Stimulated activated CD4-positive, alpha-beta T cell treated with anti-CD3 and anti-CD28 coated beads, TNF-alpha, amount 100 ng/mL, for 4 hours (primary cell): ENCODE data around the gene P4HA3.

ENCODE experiments used
- DNase-seq, 3 experiments: peaks; one replicate each; pipeline ENCODE4 v3.0.0-alpha.2; 2020; ENCODE audit warnings: low read depth in 3 of 3

Gene P4HA3

GRCh38 chr11:74318241-74318932 lies 6.9 kb upstream of the P4HA3 start:
- DNase-seq = no peak

GRCh38 chr11:74316772-74317505 lies 5.5 kb upstream of the P4HA3 start:
- no peak for DNase-seq

- DNase-seq = no peak
These were observed 886 bp upstream of the P4HA3 start for GRCh38 chr11:74312326-74312725.

- DNase-seq = no peak
These were observed 583 bp downstream of the P4HA3 start for GRCh38 chr11:74310857-74311256.

- DNase-seq = no peak
These were observed 4.0 kb downstream of the P4HA3 start for GRCh38 chr11:74307434-74307833.

GRCh38 chr11:74306435-74307175 lies 4.8 kb downstream of the P4HA3 start:
- DNase-seq = no peak

- no peak for DNase-seq
These were observed 12.4 kb downstream of the P4HA3 start for GRCh38 chr11:74299015-74299414.

- no peak for DNase-seq
These were observed 14.0 kb downstream of the P4HA3 start for GRCh38 chr11:74297484-74297883.

GRCh38 chr11:74288911-74289310 lies 22.5 kb downstream of the P4HA3 start:
- no peak for DNase-seq

- DNase-seq = no peak
These were observed 23.3 kb downstream of the P4HA3 start for GRCh38 chr11:74288161-74288560.

GRCh38 chr11:74284466-74284865 lies 27.0 kb downstream of the P4HA3 start:
- no peak for DNase-seq

- no peak for DNase-seq
These were observed 27.8 kb downstream of the P4HA3 start for GRCh38 chr11:74283580-74284180.

- no peak for DNase-seq
These were observed 28.5 kb downstream of the P4HA3 start for GRCh38 chr11:74282914-74283371.

- no peak for DNase-seq
These were observed 29.0 kb downstream of the P4HA3 start for GRCh38 chr11:74282421-74282820.

- DNase-seq = no peak
These were observed 30.9 kb downstream of the P4HA3 start for GRCh38 chr11:74280494-74280893.

- DNase-seq = no peak
These were observed 32.2 kb downstream of the P4HA3 start for GRCh38 chr11:74279256-74279655.

GRCh38 chr11:74278721-74279161 lies 32.7 kb downstream of the P4HA3 start:
- no peak for DNase-seq

- no peak for DNase-seq
These were observed 33.3 kb downstream of the P4HA3 start for GRCh38 chr11:74278103-74278502.

GRCh38 chr11:74276581-74276980 lies 34.9 kb downstream of the P4HA3 start:
- DNase-seq = no peak

GRCh38 chr11:74272276-74272675 lies 39.2 kb downstream of the P4HA3 start:
- DNase-seq = no peak

GRCh38 chr11:74269161-74269811 lies 42.2 kb downstream of the P4HA3 start:
- no peak for DNase-seq

- DNase-seq = no peak
These were observed 43.0 kb downstream of the P4HA3 start for GRCh38 chr11:74268456-74268855.
